T-cell (primary cell): ENCODE data around the gene DOCK4. TPM values are rescaled to one million over a fixed set of nuclear protein-coding genes. Genes with fewer than 3 reads are reported as not detected.

Source experiments
- ATAC-seq, 4 experiments: fragments of 200-7000 bp in 3 of 4; fragments of 150-1000 bp in 1 of 4; cut with Tn5 transposase; replicated peaks in 1 of 4; 1 replicate in 3 of 4; 2 replicates in 1 of 4; pipeline ENCODE4 v1.10.0; 2021; ENCODE audit warnings: moderate library complexity in 3 of 4, mild to moderate bottlenecking in 2 of 4, moderate number of reproducible peaks in 1 of 4
- CTCF ChIA-PET, 2 donors: fragments of 300-600 bp; sonication (Branson Sonifier 250); formaldehyde crosslinking; loops; one replicate each; lab custom pipeline; 2022; ENCODE audit warnings: antibody characterized with exemption in 2 of 2; lab: Charles Lee
- POLR2A ChIA-PET, 2 donors: fragments of 300-600 bp; sonication (Branson Sonifier 250); formaldehyde crosslinking; loops; one replicate each; lab custom pipeline; 2022; ENCODE audit warnings: antibody characterized with exemption in 2 of 2; lab: Charles Lee
- DNase-seq, 35 experiments: peaks; one replicate each; pipeline versions ENCODE4 v3.0.0 to v3.0.0-alpha.2; 2013 to 2023
- H3K27ac ChIP-seq: one replicate; pipeline ENCODE4 v1.5.1; 2013; ENCODE audit warnings: low read length
- H3K27me3 ChIP-seq, 2 experiments: replicated peaks in 1 of 2; 1 replicate in 1 of 2; 2 replicates in 1 of 2; pipeline versions ENCODE4 v1.6.1 to v1.7.0; 2013; ENCODE audit warnings: low read length in 1 of 2, mixed read lengths in 1 of 2; ENCODE audit not compliant: control insufficient read depth in 2 of 2, insufficient read depth in 2 of 2; ENCODE audit errors: extremely low read depth in 1 of 2
- H3K36me3 ChIP-seq, 2 donors: 1 replicate in 1 of 2; 2 replicates in 1 of 2; pipeline versions ENCODE4 v1.6.1 to v1.7.0; 2013; ENCODE audit warnings: low read length in 1 of 2; ENCODE audit not compliant: control insufficient read depth in 2 of 2, insufficient read depth in 1 of 2; ENCODE audit errors: extremely low read depth in 1 of 2
- H3K4me1 ChIP-seq, 2 experiments: 1 replicate in 1 of 2; 2 replicates in 1 of 2; pipeline versions ENCODE4 v1.6.1 to v1.7.0; 2013; ENCODE audit warnings: low read length in 2 of 2, mixed read lengths in 1 of 2; ENCODE audit not compliant: insufficient read depth in 2 of 2, control insufficient read depth in 1 of 2; ENCODE audit errors: extremely low read depth in 1 of 2
- H3K4me3 ChIP-seq, 2 donors: 1 replicate in 1 of 2; 2 replicates in 1 of 2; pipeline versions ENCODE4 v1.5.1 to v1.7.0; 2013; ENCODE audit warnings: mild to moderate bottlenecking in 2 of 2, low read length in 1 of 2, moderate library complexity in 1 of 2; ENCODE audit not compliant: control insufficient read depth in 1 of 2; ENCODE audit errors: extremely low read depth in 1 of 2
- H3K9me3 ChIP-seq: 2 replicates; pipeline ENCODE4 v1.7.0; 2013
- H3K27ac Mint-ChIP-seq, 2 donors: one replicate each; pipeline ENCODE4 v1.8.0; 2020 to 2021; ENCODE audit warnings: mild to moderate bottlenecking in 2 of 2, mixed read lengths in 2 of 2
- H3K27me3 Mint-ChIP-seq, 2 donors: one replicate each; pipeline ENCODE4 v1.8.0; 2021 to 2022; ENCODE audit warnings: mixed read lengths in 2 of 2
- H3K36me3 Mint-ChIP-seq: one replicate; pipeline ENCODE4 v1.8.0; 2021; ENCODE audit warnings: mixed read lengths
- H3K4me1 Mint-ChIP-seq, 3 donors: one replicate each; pipeline ENCODE4 v1.8.0; 2020 to 2022; ENCODE audit warnings: mixed read lengths in 3 of 3, mild to moderate bottlenecking in 1 of 3
- H3K4me3 Mint-ChIP-seq, 3 donors: one replicate each; pipeline ENCODE4 v1.8.0; 2020 to 2022; ENCODE audit warnings: mild to moderate bottlenecking in 3 of 3, mixed read lengths in 3 of 3, moderate library complexity in 3 of 3
- H3K9me3 Mint-ChIP-seq, 3 donors: one replicate each; pipeline ENCODE4 v1.8.0; 2020 to 2022; ENCODE audit warnings: mixed read lengths in 3 of 3
- WGBS: methylation state at CpG from one replicate; pipeline ENCODE4 v1.1.5; 2013; ENCODE audit warnings: missing lambda C conversion rate; ENCODE audit not compliant: insufficient coverage; 5-methylcytosine and 5-hydroxymethylcytosine counted together
- total RNA-seq, 35 experiments: library from RNA in 6 of 35; stranded (reverse) in 6 of 35; fragments of 120-200 nt in 1 of 35; gene quantifications; one replicate each; pipeline versions ENCODE4 v1.2.1 to v1.2.4 and lab custom pipeline; 2013 to 2026

DOCK4 gene
- total RNA-seq, 5 donors from 2014 or later (not counting 1 experiment from before 2014, with no cell fraction given) = 0.35 to 1.4 (median 0.85) TPM

GRCh38 chr7:111980725-111981124 is 225.5 kb downstream of the DOCK4 start:
- no peak for ATAC-seq
- H3K36me3 ChIP-seq = no peaks in the 10 kb centered on the region
- H3K9me3 ChIP-seq = no peaks in the 10 kb centered on the region
- Mint-ChIP-seq H3K4me1 (no peaks in the 10 kb centered on the region), H3K36me3 (no peaks in the 10 kb centered on the region), H3K9me3 (no peaks in the 10 kb centered on the region), H3K27me3 (no peaks in the 10 kb centered on the region), H3K4me3 (no peak overlapping the region), H3K27ac (no peak overlapping the region)
- ChIA-PET POLR2A (no interaction called here), CTCF (no interaction called here)
- H3K4me3 ChIP-seq = no peak overlapping the region
- WGBS = 100% methylated on average over 1 of the region's 1 CpG
- no peaks in the 10 kb centered on the region for H3K4me1 ChIP-seq
- no peak for DNase-seq
- H3K27me3 ChIP-seq = no peaks in the 10 kb centered on the region
- H3K27ac ChIP-seq = no peak overlapping the region

- Histone ChIP-seq H3K27ac (no peak overlapping the region), H3K27me3 (no peaks in the 10 kb centered on the region), H3K36me3 (no peaks in the 10 kb centered on the region), H3K9me3 (no peaks in the 10 kb centered on the region), H3K4me1 (no peaks in the 10 kb centered on the region), H3K4me3 (no peak overlapping the region)
- Mint-ChIP-seq H3K4me3 (no peak overlapping the region), H3K27ac (no peak overlapping the region), H3K4me1 (no peaks in the 10 kb centered on the region), H3K27me3 (no peaks in the 10 kb centered on the region), H3K36me3 (no peaks in the 10 kb centered on the region), H3K9me3 (no peaks in the 10 kb centered on the region)
- WGBS = no CpG with 5 or more reads among the region's 4 CpGs
- ATAC-seq (no peak), DNase-seq (no peak)
- POLR2A ChIA-PET = no interaction called here
- CTCF ChIA-PET = no interaction called here
Measured at GRCh38 chr7:111975346-111975745, 230.9 kb downstream of the DOCK4 start.

- ChIA-PET CTCF (no interaction called here), POLR2A (no interaction called here)
- no peak for ATAC-seq
- no peaks in the 10 kb centered on the region for H3K36me3 ChIP-seq
- no peaks in the 10 kb centered on the region for H3K4me1 Mint-ChIP-seq
- H3K4me1 ChIP-seq = no peaks in the 10 kb centered on the region
- H3K27ac ChIP-seq = no peak overlapping the region
- H3K27me3 ChIP-seq = no peaks in the 10 kb centered on the region
- no peak overlapping the region for H3K27ac Mint-ChIP-seq
- 93% methylated on average over 4 of the region's 5 CpGs for WGBS
- peaks cover 0 to 7% of the 10 kb centered on the region in 2 donors for H3K27me3 Mint-ChIP-seq
- no peak overlapping the region for H3K4me3 ChIP-seq
- no peaks in the 10 kb centered on the region for H3K36me3 Mint-ChIP-seq
- no peaks in the 10 kb centered on the region for H3K9me3 ChIP-seq
- H3K4me3 Mint-ChIP-seq = no peak overlapping the region
- no peaks in the 10 kb centered on the region for H3K9me3 Mint-ChIP-seq
- no peak for DNase-seq
Measured at GRCh38 chr7:111960984-111961383, 245.2 kb downstream of the DOCK4 start.

GRCh38 chr7:111958896-111959295 is 247.3 kb downstream of the DOCK4 start:
- Histone ChIP-seq H3K4me1 (no peaks in the 10 kb centered on the region), H3K27ac (no peak overlapping the region), H3K4me3 (no peak overlapping the region), H3K36me3 (no peaks in the 10 kb centered on the region), H3K27me3 (no peaks in the 10 kb centered on the region), H3K9me3 (no peaks in the 10 kb centered on the region)
- H3K4me3 Mint-ChIP-seq = no peak overlapping the region
- 100% methylated on average over 3 of the region's 4 CpGs for WGBS
- ATAC-seq (no peak), DNase-seq (no peak)
- H3K27ac Mint-ChIP-seq = no peak overlapping the region
- no peaks in the 10 kb centered on the region for H3K36me3 Mint-ChIP-seq
- CTCF ChIA-PET = no interaction called here
- peaks cover 0 to 7% of the 10 kb centered on the region in 2 donors for H3K27me3 Mint-ChIP-seq
- no peaks in the 10 kb centered on the region for H3K4me1 Mint-ChIP-seq
- POLR2A ChIA-PET = no interaction called here
- no peaks in the 10 kb centered on the region for H3K9me3 Mint-ChIP-seq

GRCh38 chr7:111958431-111958830 is 247.8 kb downstream of the DOCK4 start:
- Mint-ChIP-seq H3K36me3 (no peaks in the 10 kb centered on the region), H3K4me1 (no peaks in the 10 kb centered on the region), H3K9me3 (no peaks in the 10 kb centered on the region), H3K27ac (no peak overlapping the region), H3K4me3 (no peak overlapping the region), H3K27me3 (peaks cover 0 to 7% of the 10 kb centered on the region in 2 donors)
- Histone ChIP-seq H3K4me1 (no peaks in the 10 kb centered on the region), H3K9me3 (no peaks in the 10 kb centered on the region), H3K27ac (no peak overlapping the region), H3K4me3 (no peak overlapping the region), H3K27me3 (no peaks in the 10 kb centered on the region), H3K36me3 (no peaks in the 10 kb centered on the region)
- DNase-seq = no peak
- WGBS = no CpG with 5 or more reads among the region's 3 CpGs
- CTCF ChIA-PET = no interaction called here
- no peak for ATAC-seq
- POLR2A ChIA-PET = no interaction called here

GRCh38 chr7:111955616-111956015 is 250.6 kb downstream of the DOCK4 start:
- Mint-ChIP-seq H3K9me3 (no peaks in the 10 kb centered on the region), H3K4me1 (no peaks in the 10 kb centered on the region), H3K4me3 (no peak overlapping the region), H3K36me3 (no peaks in the 10 kb centered on the region), H3K27me3 (peaks cover 0 to 6% of the 10 kb centered on the region in 2 donors), H3K27ac (no peak overlapping the region)
- Histone ChIP-seq H3K27ac (no peak overlapping the region), H3K4me3 (no peak overlapping the region), H3K9me3 (no peaks in the 10 kb centered on the region), H3K36me3 (no peaks in the 10 kb centered on the region), H3K4me1 (no peaks in the 10 kb centered on the region), H3K27me3 (no peaks in the 10 kb centered on the region)
- ChIA-PET POLR2A (no interaction called here), CTCF (no interaction called here)
- no peak for ATAC-seq
- no CpG with 5 or more reads among the region's 1 CpG for WGBS
- no peak for DNase-seq
